H1 (cell line): ENCODE data around the gene KCNS3. TPM values are rescaled to one million over a fixed set of nuclear protein-coding genes. Genes with fewer than 3 reads are reported as not detected.

Experiments used
- CTCF ChIA-PET: fragments of 300-600 bp; sonication (Branson Sonifier 250); formaldehyde crosslinking; loops from one replicate; lab custom pipeline; 2021; ENCODE audit not compliant: partially characterized antibody; lab: Charles Lee
- POLR2A ChIA-PET: fragments of 300-600 bp; sonication (Branson Sonifier 250); formaldehyde crosslinking; loops from one replicate; lab custom pipeline; 2021; ENCODE audit warnings: inconsistent platforms; ENCODE audit not compliant: partially characterized antibody; lab: Charles Lee
- DNase-seq, 2 experiments: peaks; one replicate each; pipeline versions ENCODE4 v3.0.0 to v3.0.0-alpha.2; 2010 to 2022; ENCODE audit warnings: low spot score in 2 of 2, low read depth in 1 of 2, mixed read lengths in 1 of 2
- FAIRE-seq: peaks from 2 replicates; lab custom pipeline; 2011; peaks lifted over from hg19 to GRCh38; lab: Jason Lieb, UNC
- H2AFZ ChIP-seq: 2 replicates; pipeline ENCODE4 v1.8.1; 2012; ENCODE audit warnings: low read length, inconsistent platforms
- H2AK5ac ChIP-seq: 2 replicates; pipeline ENCODE4 v1.6.1; 2013; ENCODE audit warnings: low read depth, low read length
- H2BK120ac ChIP-seq: replicated peaks from 2 replicates; pipeline ENCODE3; 2013; ENCODE audit warnings: low read depth, low read length, inconsistent platforms
- H2BK12ac ChIP-seq: 2 replicates; pipeline ENCODE4 v1.6.1; 2013; ENCODE audit warnings: low read depth, low read length
- H2BK15ac ChIP-seq: 2 replicates; pipeline ENCODE4 v1.6.1; 2013; ENCODE audit warnings: low read length
- H2BK20ac ChIP-seq: 2 replicates; pipeline ENCODE4 v1.6.1; 2013; ENCODE audit warnings: low read length
- H2BK5ac ChIP-seq: 2 replicates; pipeline ENCODE4 v1.6.1; 2013; ENCODE audit warnings: low read depth, low read length
- H3K14ac ChIP-seq: 2 replicates; pipeline ENCODE4 v1.6.1; 2013; ENCODE audit warnings: inconsistent platforms; ENCODE audit not compliant: insufficient read length
- H3K18ac ChIP-seq: 2 replicates; pipeline ENCODE4 v1.6.1; 2013; ENCODE audit warnings: low read length; ENCODE audit errors: extremely low read depth
- H3K23ac ChIP-seq: 2 replicates; pipeline ENCODE4 v1.6.1; 2013; ENCODE audit warnings: inconsistent platforms; ENCODE audit not compliant: insufficient read length
- H3K23me2 ChIP-seq: 2 replicates; pipeline ENCODE4 v1.6.1; 2013; ENCODE audit warnings: low read depth, low read length
- H3K27ac ChIP-seq: 2 replicates; pipeline ENCODE4 v1.6.1; 2011; ENCODE audit warnings: low read depth, low read length, inconsistent platforms
- H3K27me3 ChIP-seq, 4 experiments: replicated peaks in 1 of 4; 1 replicate in 1 of 4; 2 replicates in 3 of 4; pipeline versions ENCODE4 v1.6.1 to v1.8.1; 2011 to 2013; ENCODE audit warnings: low read length in 3 of 4, mild to moderate bottlenecking in 3 of 4, inconsistent platforms in 2 of 4, mixed read lengths in 2 of 4, moderate library complexity in 1 of 4; ENCODE audit not compliant: control insufficient read depth in 3 of 4, insufficient read depth in 3 of 4; ENCODE audit errors: extremely low read depth in 1 of 4
- H3K36me3 ChIP-seq, 4 experiments: 2 replicates each; pipeline versions ENCODE4 v1.6.1 to v1.8.1; 2011 to 2013; ENCODE audit warnings: mild to moderate bottlenecking in 4 of 4, low read length in 3 of 4, moderate library complexity in 2 of 4, control low read depth in 1 of 4, inconsistent platforms in 1 of 4; ENCODE audit not compliant: insufficient read depth in 4 of 4, control insufficient read depth in 2 of 4
- H3K4ac ChIP-seq: replicated peaks from 2 replicates; pipeline ENCODE3; 2013; ENCODE audit warnings: low read length, low read depth, mixed read lengths, inconsistent platforms; ENCODE audit not compliant: insufficient read length
- H3K4me1 ChIP-seq, 4 experiments: replicated peaks in 1 of 4; 1 replicate in 1 of 4; 2 replicates in 3 of 4; pipeline versions ENCODE4 v1.6.1 to v1.8.1; 2011 to 2013; ENCODE audit warnings: low read length in 3 of 4, inconsistent platforms in 2 of 4, mixed read lengths in 1 of 4; ENCODE audit not compliant: insufficient read depth in 4 of 4, control insufficient read depth in 3 of 4
- H3K4me2 ChIP-seq, 2 experiments: 2 replicates each; pipeline versions ENCODE4 v1.6.1 to v1.8.1; 2011 to 2013; ENCODE audit warnings: low read depth in 2 of 2, low read length in 2 of 2, control low read depth in 1 of 2, inconsistent platforms in 1 of 2, mild to moderate bottlenecking in 1 of 2; ENCODE audit not compliant: insufficient read depth in 1 of 2
- H3K4me3 ChIP-seq, 4 experiments: fragments of 200-600, 300-600 bp in 1 of 4; sonication (generic), shearing (Covaris generic), sonication (Bioruptor Twin) in 1 of 4; 2 replicates each; pipeline versions ENCODE4 v1.5.1 to v1.8.1; 2011 to 2016; ENCODE audit warnings: low read length in 4 of 4, low read depth in 3 of 4, control low read depth in 2 of 4, inconsistent platforms in 2 of 4, mild to moderate bottlenecking in 2 of 4, mixed read lengths in 1 of 4, moderate library complexity in 1 of 4; ENCODE audit not compliant: insufficient read depth in 2 of 4; ENCODE audit errors: extremely low read depth in 1 of 4
- H3K56ac ChIP-seq: replicated peaks from 2 replicates; pipeline ENCODE3; 2013; ENCODE audit warnings: low read depth, mild to moderate bottlenecking, mixed read lengths, low read length, inconsistent platforms; ENCODE audit not compliant: insufficient read length
- H3K79me1 ChIP-seq: 2 replicates; pipeline ENCODE4 v1.6.1; 2013; ENCODE audit warnings: low read depth, low read length, control low read depth
- H3K79me2 ChIP-seq, 2 experiments: 2 replicates each; pipeline versions ENCODE4 v1.6.1 to v1.8.1; 2012 to 2013; ENCODE audit warnings: low read length in 2 of 2, mild to moderate bottlenecking in 2 of 2, inconsistent platforms in 1 of 2; ENCODE audit not compliant: insufficient read depth in 2 of 2, control insufficient read depth in 1 of 2
- H3K9ac ChIP-seq, 4 experiments: replicated peaks in 1 of 4; 1 replicate in 1 of 4; 2 replicates in 3 of 4; pipeline versions ENCODE4 v1.6.1 to v1.8.1; 2011 to 2013; ENCODE audit warnings: low read depth in 3 of 4, low read length in 3 of 4, control low read depth in 2 of 4, mild to moderate bottlenecking in 2 of 4, moderate library complexity in 2 of 4, inconsistent platforms in 1 of 4; ENCODE audit errors: extremely low read depth in 1 of 4
- H3K9me3 ChIP-seq, 2 experiments: 2 replicates each; pipeline versions ENCODE4 v1.6.1 to v1.8.1; 2012 to 2013; ENCODE audit warnings: mild to moderate bottlenecking in 2 of 2, moderate library complexity in 2 of 2, control low read depth in 1 of 2, inconsistent platforms in 1 of 2, low read depth in 1 of 2, low read length in 1 of 2, mixed read lengths in 1 of 2; ENCODE audit not compliant: insufficient read depth in 2 of 2
- H4K20me1 ChIP-seq, 2 experiments: replicated peaks in 1 of 2; 2 replicates each; pipeline versions ENCODE3 to v1.8.1; 2011 to 2013; ENCODE audit warnings: inconsistent platforms in 2 of 2, low read length in 2 of 2, mild to moderate bottlenecking in 1 of 2; ENCODE audit not compliant: insufficient read depth in 2 of 2, control insufficient read depth in 1 of 2
- H4K5ac ChIP-seq: 2 replicates; pipeline ENCODE4 v1.6.1; 2013; ENCODE audit warnings: low read length, low read depth, mixed read lengths, inconsistent platforms; ENCODE audit not compliant: insufficient read length
- H4K8ac ChIP-seq: 2 replicates; pipeline ENCODE4 v1.8.0; 2013; ENCODE audit warnings: mild to moderate bottlenecking, moderate library complexity, low read length, inconsistent platforms; ENCODE audit not compliant: insufficient read depth; ENCODE audit errors: extremely low read depth
- H4K91ac ChIP-seq: replicated peaks from 2 replicates; pipeline ENCODE3; 2013; ENCODE audit warnings: low read length, mixed read lengths, inconsistent platforms; ENCODE audit not compliant: insufficient read length
- ATF3 ChIP-seq: IDR thresholded peaks from 2 replicates; pipeline ENCODE4 v1.6.1; 2011; ENCODE audit warnings: low read depth, mild to moderate bottlenecking, low read length; ENCODE audit not compliant: insufficient read depth
- BCL11A ChIP-seq, 2 experiments: IDR thresholded peaks; one replicate each; pipeline ENCODE4 v1.6.1; 2011; ENCODE audit warnings: low read depth in 2 of 2, low read length in 2 of 2, mild to moderate bottlenecking in 2 of 2
- CBX8 ChIP-seq: fragments of 300-800, 300-1000 bp; sonication (generic); IDR thresholded peaks from 2 replicates; pipeline ENCODE4 v1.7.1; 2016; ENCODE audit warnings: low read depth, low read length, borderline replicate concordance
- CEBPB ChIP-seq: IDR thresholded peaks from 2 replicates; pipeline ENCODE4 v1.6.1; 2012; ENCODE audit warnings: low read depth, low read length
- CHD2 ChIP-seq: IDR thresholded peaks from 2 replicates; pipeline ENCODE4 v1.6.1; 2012; ENCODE audit warnings: low read length, improper control_type of control experiment
- E2F6 ChIP-seq: IDR thresholded peaks from 2 replicates; pipeline ENCODE4 v1.6.1; 2012; ENCODE audit warnings: inconsistent platforms
- GABPA ChIP-seq: IDR thresholded peaks from 2 replicates; pipeline ENCODE4 v1.6.1; 2011; ENCODE audit warnings: mild to moderate bottlenecking, low read length, moderate library complexity, borderline replicate concordance; ENCODE audit not compliant: insufficient read depth
- NRF1 ChIP-seq: IDR thresholded peaks from 2 replicates; pipeline ENCODE4 v1.6.1; 2011; ENCODE audit warnings: mild to moderate bottlenecking, low read depth, low read length, improper control_type of control experiment
- POU5F1 ChIP-seq: IDR thresholded peaks from 2 replicates; pipeline ENCODE4 v1.6.1; 2011; ENCODE audit warnings: low read depth, mild to moderate bottlenecking, low read length, moderate library complexity
- SAP30 ChIP-seq: fragments of 300-600 bp; sonication (generic); IDR thresholded peaks from 2 replicates; pipeline ENCODE4 v1.7.1; 2012; ENCODE audit warnings: low read length, moderate library complexity, mild to moderate bottlenecking, inconsistent platforms; ENCODE audit not compliant: insufficient read depth, insufficient replicate concordance
- SRF ChIP-seq: IDR thresholded peaks from 2 replicates; pipeline ENCODE4 v1.6.1; 2011; ENCODE audit warnings: mild to moderate bottlenecking, low read depth, low read length, moderate library complexity
- TBP ChIP-seq: IDR thresholded peaks from 2 replicates; pipeline ENCODE4 v1.6.1; 2011; ENCODE audit warnings: low read depth, low read length, improper control_type of control experiment
- WGBS, 2 experiments: shearing (Covaris generic) in 1 of 2; methylation state at CpG; one replicate each; pipeline versions ENCODE4 v1.1.6 to v1.1.7; 2013 to 2015; ENCODE audit warnings: low lambda C conversion rate in 2 of 2, mixed read lengths in 2 of 2, inconsistent platforms in 1 of 2, low coverage in 1 of 2, missing lambda C conversion rate in 1 of 2; ENCODE audit not compliant: insufficient replicate concordance in 2 of 2, insufficient coverage in 1 of 2, insufficient read length in 1 of 2; ENCODE audit errors: extremely low coverage in 1 of 2, missing lambda C conversion rate in 1 of 2; 5-methylcytosine and 5-hydroxymethylcytosine counted together
- polyA plus RNA-seq, 7 experiments: library from polyadenylated mRNA; depleted of rRNA in 3 of 7; stranded (reverse) in 5 of 7; unstranded in 2 of 7; fragments of >200 nt in 5 of 7; fragments of 200-250 nt in 2 of 7; gene quantifications; 1 replicate in 5 of 7; 2 replicates in 1 of 7; 4 replicates in 1 of 7; pipeline versions ENCODE4 v1.2.1 to v1.2.3, GENCODE V29; 2011 to 2013; ENCODE audit warnings: missing spikeins in 2 of 7, mixed read lengths in 2 of 7
- total RNA-seq: library from RNA; stranded (reverse); fragmentation: NEBNext Ultra II Directional; extraction: Animal tissue kit (Norgen Biotek cat#: 25700); gene quantifications from 2 replicates; pipeline ENCODE4 v1.2.1, GENCODE V29; 2021

Gene KCNS3
- total and polyA plus RNA-seq, 2 of the 8 experiments (the other 6 are each of a cell fraction or from before 2014, with no cell fraction given) = 22.7 to 23.0 TPM

- peak overlapping the region in 2 of 4 experiments; percentile 9 to 23; a peak in 2 of 7 replicates for H3K9ac ChIP-seq
- TF ChIP-seq CHD2 = no peak
- TF ChIP-seq CEBPB = no peak
- no peak; the same call in 1 of the 2 replicates for TF ChIP-seq E2F6
- no peak for TF ChIP-seq ATF3
- TF ChIP-seq NRF1 = no peak
- TF ChIP-seq POU5F1 = no peak
- no peak for TF ChIP-seq SRF
- TF ChIP-seq SAP30 = no peak
- TF ChIP-seq CBX8 = no peak
- no peak for TF ChIP-seq TBP
- TF ChIP-seq GABPA = no peak
- no peak for TF ChIP-seq BCL11A (IDR thresholded peaks at IDR 0.05; ENCODE audit: low read depth in 2 of 2, low read length in 2 of 2)
These were observed 621 bp upstream of the KCNS3 start for GRCh38 chr2:17877811-17878280.

More at GRCh38 chr2:17877811-17878280, 621 bp upstream of the KCNS3 start:
- POLR2A ChIA-PET = interaction anchor here (0.6 to 4.5 kb wide), 3 partner anchors 14 to 188 kb away, joined by 3 to 31 read pairs (median 3); no protein-coding TSS in a partner anchor
- Histone ChIP-seq H3K18ac (0 out of 2 replicates have a peak overlapping the region, but pooled peaks have one; percentile 24), H2AFZ (peak overlapping the region; percentile 92), H3K9me3 (no peaks in the 10 kb centered on the region), H3K23me2 (peaks cover 16% of the 10 kb centered on the region), H3K23ac (no peak overlapping the region), H3K79me1 (peaks cover 3% of the 10 kb centered on the region; the same call in 1 of the 2 replicates), H3K4me1 (peaks cover 2 to 18% (median 7%) of the 10 kb centered on the region in 4 experiments), H4K20me1 (no peaks in the 10 kb centered on the region), H3K79me2 (peaks cover 7 to 30% of the 10 kb centered on the region in 2 experiments), H2AK5ac (no peak overlapping the region; the same call in 1 of the 2 replicates), H3K27ac (no peak overlapping the region), H3K56ac (no peak overlapping the region), H4K5ac (no peak overlapping the region), H2BK20ac (no peak overlapping the region), H3K36me3 (no peaks in the 10 kb centered on the region), H2BK120ac (no peak overlapping the region), H3K4me3 (peak overlapping the region; percentile 54 to 95 (median 82)), H4K8ac (peak overlapping the region; percentile 78; the same call in 1 of the 2 replicates), H2BK5ac (no peak overlapping the region), H3K14ac (no peak overlapping the region), H2BK12ac (0 out of 2 replicates have a peak overlapping the region, but pooled peaks have one; percentile 35), H3K4me2 (peak overlapping the region; percentile 89 to 93), H4K91ac (no peak overlapping the region), H3K27me3 (peaks cover 9 to 21% (median 19%) of the 10 kb centered on the region in 4 experiments), H3K4ac (no peak overlapping the region), H2BK15ac (no peak overlapping the region; the same call in 1 of the 2 replicates)
- DNase-seq (peak in 1 of 2 experiments; percentile 58), FAIRE-seq (no peak)
- CTCF ChIA-PET = interaction anchor here (0.6 to 10.4 kb wide), 9 partner anchors 18 to 498 kb away, joined by 3 to 76 read pairs (median 4); no protein-coding TSS in a partner anchor
- 2% methylated on average over 28 of the region's 28 CpGs; no CpG with 5 or more reads in 1 of the 2 experiments for WGBS, 2 experiments
